HEK293 (cell line): Measurements from ENCODE around the gene FAM170A.

Source experiments
- ZBTB8A ChIP-seq: fragments of 450-650 bp; formaldehyde crosslinking; IDR thresholded peaks from 2 replicates; pipeline ENCODE4 v1.5.1; 2016; ENCODE audit warnings: missing biosample characterization, missing genetic modification characterization
- ZNF830 ChIP-seq: fragments of 450-650 bp; IDR thresholded peaks from 2 replicates; pipeline ENCODE4 v1.5.0; 2018; ENCODE audit warnings: missing biosample characterization, missing genetic modification characterization, low read depth, mild to moderate bottlenecking, moderate library complexity
- TF ChIP-seq, protein P1 (sequence below): fragments of 450-650 bp; formaldehyde crosslinking; IDR thresholded peaks from 2 replicates; pipeline ENCODE4 v1.5.1; 2016; ENCODE audit warnings: missing biosample characterization, missing genetic modification characterization

DNA sequence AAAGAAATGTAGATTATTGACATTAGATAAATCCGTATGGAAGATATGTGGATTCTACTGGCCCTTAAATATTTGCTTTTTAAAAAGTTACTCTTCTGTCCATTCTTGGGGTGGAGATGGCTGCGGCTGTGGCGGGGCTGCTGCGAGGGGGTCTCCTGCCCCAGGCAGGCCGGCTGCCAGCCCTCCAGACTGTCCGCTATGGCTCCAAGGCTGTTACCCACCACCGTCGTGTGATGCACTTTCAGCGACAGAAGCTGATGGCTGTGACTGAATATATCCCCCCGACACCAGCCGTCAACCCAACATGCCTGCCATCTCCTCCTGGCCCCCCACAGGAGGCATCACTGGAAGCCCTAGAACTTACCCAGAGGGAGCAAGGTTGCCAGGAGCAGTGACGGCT is 50.7 kb downstream of the FAM170A start:
- TF ChIP-seq, protein P1, sequence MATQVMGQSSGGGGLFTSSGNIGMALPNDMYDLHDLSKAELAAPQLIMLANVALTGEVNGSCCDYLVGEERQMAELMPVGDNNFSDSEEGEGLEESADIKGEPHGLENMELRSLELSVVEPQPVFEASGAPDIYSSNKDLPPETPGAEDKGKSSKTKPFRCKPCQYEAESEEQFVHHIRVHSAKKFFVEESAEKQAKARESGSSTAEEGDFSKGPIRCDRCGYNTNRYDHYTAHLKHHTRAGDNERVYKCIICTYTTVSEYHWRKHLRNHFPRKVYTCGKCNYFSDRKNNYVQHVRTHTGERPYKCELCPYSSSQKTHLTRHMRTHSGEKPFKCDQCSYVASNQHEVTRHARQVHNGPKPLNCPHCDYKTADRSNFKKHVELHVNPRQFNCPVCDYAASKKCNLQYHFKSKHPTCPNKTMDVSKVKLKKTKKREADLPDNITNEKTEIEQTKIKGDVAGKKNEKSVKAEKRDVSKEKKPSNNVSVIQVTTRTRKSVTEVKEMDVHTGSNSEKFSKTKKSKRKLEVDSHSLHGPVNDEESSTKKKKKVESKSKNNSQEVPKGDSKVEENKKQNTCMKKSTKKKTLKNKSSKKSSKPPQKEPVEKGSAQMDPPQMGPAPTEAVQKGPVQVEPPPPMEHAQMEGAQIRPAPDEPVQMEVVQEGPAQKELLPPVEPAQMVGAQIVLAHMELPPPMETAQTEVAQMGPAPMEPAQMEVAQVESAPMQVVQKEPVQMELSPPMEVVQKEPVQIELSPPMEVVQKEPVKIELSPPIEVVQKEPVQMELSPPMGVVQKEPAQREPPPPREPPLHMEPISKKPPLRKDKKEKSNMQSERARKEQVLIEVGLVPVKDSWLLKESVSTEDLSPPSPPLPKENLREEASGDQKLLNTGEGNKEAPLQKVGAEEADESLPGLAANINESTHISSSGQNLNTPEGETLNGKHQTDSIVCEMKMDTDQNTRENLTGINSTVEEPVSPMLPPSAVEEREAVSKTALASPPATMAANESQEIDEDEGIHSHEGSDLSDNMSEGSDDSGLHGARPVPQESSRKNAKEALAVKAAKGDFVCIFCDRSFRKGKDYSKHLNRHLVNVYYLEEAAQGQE (tag by site-specific recombination): no peak
- TF ChIP-seq ZNF830 (tag by site-specific recombination): no peak
- TF ChIP-seq ZBTB8A: no peak
